ENCODE results near the gene MDFI. TPM values are rescaled to one million over a fixed set of nuclear protein-coding genes. Genes with fewer than 3 reads are reported as not detected.

The MDFI gene
- polyA plus RNA-seq, 2 of the 4 experiments (the other 2 are of a cell fraction) = 0.06 to 0.30 TPM

GRCh38 chr6:41690541-41691330 is 52.5 kb downstream of the MDFI start:
- CTCF ChIA-PET = interaction anchor here (0.7 to 11.5 kb wide), 6 partner anchors 9 to 321 kb away, joined by 3 to 214 read pairs (median 35); no protein-coding TSS in a partner anchor
- H3K4me1 ChIP-seq = peaks cover 4% of the 10 kb centered on the region; the same call in 1 of the 3 replicates
- POLR2A ChIA-PET = no interaction called here
- no peak overlapping the region for H3K27ac ChIP-seq
- no peak for ATAC-seq
- no peaks in the 10 kb centered on the region for H3K9me3 ChIP-seq
- no peak overlapping the region for H3K4me3 ChIP-seq
- DNase-seq (ENCODE audit: low read depth in 1 of 2, low spot score in 1 of 2) = no peak
- WGBS (ENCODE audit: missing lambda C conversion rate) = 92% methylated on average over 5 of the region's 25 CpGs
- TF ChIP-seq ELK1 (IDR thresholded peaks at IDR 0.05; ENCODE audit: low read depth, low read length) = no peak
- TF ChIP-seq ATOH8 (CRISPR knock-in tag; IDR thresholded peaks at IDR 0.05; ENCODE audit: low read depth) = no peak
- no peak for TF ChIP-seq E2F6 (IDR thresholded peaks at IDR 0.05; ENCODE audit: borderline replicate concordance, low read depth)
- TF ChIP-seq NPAS2 (CRISPR knock-in tag; IDR thresholded peaks at IDR 0.05; ENCODE audit: borderline replicate concordance) = no peak
- TF ChIP-seq CBX8 (IDR thresholded peaks at IDR 0.05) = no peak
- no peak for TF ChIP-seq BCL3 (IDR thresholded peaks at IDR 0.05)
- TF ChIP-seq EP300 (IDR thresholded peaks at IDR 0.05) = no peak
- no peak for TF ChIP-seq RFX5 (IDR thresholded peaks at IDR 0.05)
- TF ChIP-seq CHD2 (IDR thresholded peaks at IDR 0.05; ENCODE audit: low read length, partially characterized antibody) = no peak
- TF ChIP-seq CTCF (IDR thresholded peaks at IDR 0.05) = no peak
- TF ChIP-seq HES2 (IDR thresholded peaks at IDR 0.05) = no peak
- no peak for TF ChIP-seq CBX2 (IDR thresholded peaks at IDR 0.05; ENCODE audit: borderline replicate concordance, low read depth)
- no peak for TF ChIP-seq MYC (IDR thresholded peaks at IDR 0.05; ENCODE audit: borderline replicate concordance, low read length)
- TF ChIP-seq HMGXB4 (CRISPR knock-in tag; IDR thresholded peaks at IDR 0.05; ENCODE audit: borderline replicate concordance) = no peak
- TF ChIP-seq ZNF302 (CRISPR knock-in tag; IDR thresholded peaks at IDR 0.05) = no peak
- TF ChIP-seq CHD4 (IDR thresholded peaks at IDR 0.05; ENCODE audit: borderline replicate concordance) = no peak
- TF ChIP-seq RNF2 (IDR thresholded peaks at IDR 0.05; ENCODE audit: borderline replicate concordance, low read depth) = no peak
- TF ChIP-seq POLR2AphosphoS2 (conservative IDR thresholded peaks at IDR 0.05; ENCODE audit: low read length) = no peak
- TF ChIP-seq HOXB5 (CRISPR knock-in tag; IDR thresholded peaks at IDR 0.05) = no peak
- no peak for TF ChIP-seq NFE2L2 (conservative IDR thresholded peaks at IDR 0.05; ENCODE audit: low read length)
- FAIRE-seq = no peak
- H3K4me2 ChIP-seq = no peak overlapping the region
